K562 (cell line): ENCODE measurements around the gene ASS1. TPM values are rescaled to one million over a fixed set of nuclear protein-coding genes. Genes with fewer than 3 reads are reported as not detected.

Source experiments
- BRF1 ChIP-seq: IDR thresholded peaks from 3 replicates; pipeline ENCODE4 v1.6.1; 2011; ENCODE audit warnings: borderline replicate concordance, mild to moderate bottlenecking; ENCODE audit not compliant: insufficient read length; ENCODE audit errors: extremely low read depth
- CREBBP ChIP-seq: IDR thresholded peaks from one replicate; pipeline ENCODE4 v1.6.1; 2012; ENCODE audit warnings: low read depth, mild to moderate bottlenecking, control low read depth, inconsistent platforms, low read length
- MCM2 ChIP-seq: fragments of 450-650 bp; IDR thresholded peaks from 2 replicates; pipeline ENCODE4 v1.6.1; 2017; ENCODE audit warnings: low read depth, mild to moderate bottlenecking
- PHF20 ChIP-seq: fragments of 450-650 bp; IDR thresholded peaks from 2 replicates; pipeline ENCODE4 v1.6.1; 2018; ENCODE audit not compliant: partially characterized antibody
- polyA plus RNA-seq, 8 experiments: library from polyadenylated mRNA; depleted of rRNA in 4 of 8; stranded (reverse) in 5 of 8; unstranded in 3 of 8; fragments of >200 nt; fragmentation: Nextera tagmentation in 2 of 8; fragmentation: Illumina TruSeq in 1 of 8; extraction: Ambion mirVana in 2 of 8; extraction: Trizol in 1 of 8; gene quantifications; 2 replicates each; pipeline versions ENCODE4 v1.2.1 to v1.2.3, GENCODE V29; 2011 to 2014; ENCODE audit warnings: inconsistent platforms in 1 of 8, missing spikeins in 1 of 8
- total RNA-seq, 7 experiments: library from RNA; depleted of rRNA in 6 of 7; stranded (reverse); fragments of >200 nt in 6 of 7; fragmentation: Illumina TruSeq in 2 of 7; extraction: Trizol in 2 of 7; gene quantifications; 2 replicates each; pipeline versions ENCODE4 v1.2.1 to v1.2.3, GENCODE V29; 2011 to 2021; ENCODE audit warnings: low replicate concordance in 1 of 7
- TF ChIP-seq, protein P1 (sequence below): fragments of 200-800 bp; sonication (Bioruptor generic); IDR thresholded peaks from 2 replicates; pipeline ENCODE4 v1.6.1; 2016; ENCODE audit warnings: missing genetic modification characterization, missing compliant biosample characterization
- TF ChIP-seq, protein P2 (sequence below): fragments of 250-450 bp; sonication (Bioruptor Pico); IDR thresholded peaks from 2 replicates; pipeline ENCODE4 v1.5.0; 2021
- TF ChIP-seq, protein P3 (sequence below): fragments of 250-450 bp; sonication (Bioruptor Pico); IDR thresholded peaks from 2 replicates; pipeline ENCODE4 v1.5.1; 2021; ENCODE audit warnings: mild to moderate bottlenecking
- TF ChIP-seq, protein P4 (sequence below): IDR thresholded peaks from 2 replicates; pipeline ENCODE4 v1.6.1; 2012; ENCODE audit warnings: low read depth, low read length, improper control_type of control experiment, borderline replicate concordance
- TF ChIP-seq, protein P5 (sequence below): fragments of 250-450 bp; sonication (Bioruptor Pico); IDR thresholded peaks from 2 replicates; pipeline ENCODE4 v1.4.0; 2020

ASS1 gene
- total and polyA plus RNA-seq, 9 of the 15 experiments (the other 6 are each of a cell fraction or from before 2014, with no cell fraction given) = 1.5 to 5.7 (median 3.7) TPM

DNA sequence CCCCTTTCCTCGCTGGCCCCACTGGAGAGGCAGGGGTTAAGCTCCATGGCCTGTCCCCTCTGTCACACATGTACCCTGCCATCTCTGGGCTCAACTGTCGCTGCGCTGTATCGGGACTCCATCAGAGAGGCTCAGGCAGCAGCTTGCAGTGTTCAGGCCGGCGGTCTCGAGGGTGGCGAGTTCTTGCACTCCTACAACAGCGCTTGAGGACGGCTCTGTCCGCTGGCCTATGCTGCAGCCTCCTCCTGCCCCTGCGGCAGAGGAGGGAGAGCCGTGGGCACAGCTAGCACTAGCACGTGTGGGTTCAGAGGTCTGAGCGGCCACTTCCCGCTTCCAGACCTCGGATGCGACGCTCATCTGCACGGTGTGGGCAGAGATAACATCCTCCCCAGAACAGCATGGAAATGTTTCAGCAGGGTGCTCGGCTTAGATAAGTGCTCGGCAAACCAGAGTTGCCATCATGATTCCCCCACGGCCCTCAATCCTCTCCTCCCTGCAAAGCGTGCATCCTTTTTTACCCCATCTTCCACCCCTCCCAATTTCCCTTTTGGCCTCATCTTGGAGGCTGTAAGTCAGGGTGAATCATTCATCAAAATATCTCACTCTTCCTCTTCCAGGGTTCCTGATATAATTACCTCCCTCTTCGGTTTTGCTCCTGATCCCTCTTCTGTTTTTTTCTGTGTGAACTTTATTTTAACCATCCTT lies 92.7 kb downstream of the ASS1 start (continued):
- TF ChIP-seq, protein P1, sequence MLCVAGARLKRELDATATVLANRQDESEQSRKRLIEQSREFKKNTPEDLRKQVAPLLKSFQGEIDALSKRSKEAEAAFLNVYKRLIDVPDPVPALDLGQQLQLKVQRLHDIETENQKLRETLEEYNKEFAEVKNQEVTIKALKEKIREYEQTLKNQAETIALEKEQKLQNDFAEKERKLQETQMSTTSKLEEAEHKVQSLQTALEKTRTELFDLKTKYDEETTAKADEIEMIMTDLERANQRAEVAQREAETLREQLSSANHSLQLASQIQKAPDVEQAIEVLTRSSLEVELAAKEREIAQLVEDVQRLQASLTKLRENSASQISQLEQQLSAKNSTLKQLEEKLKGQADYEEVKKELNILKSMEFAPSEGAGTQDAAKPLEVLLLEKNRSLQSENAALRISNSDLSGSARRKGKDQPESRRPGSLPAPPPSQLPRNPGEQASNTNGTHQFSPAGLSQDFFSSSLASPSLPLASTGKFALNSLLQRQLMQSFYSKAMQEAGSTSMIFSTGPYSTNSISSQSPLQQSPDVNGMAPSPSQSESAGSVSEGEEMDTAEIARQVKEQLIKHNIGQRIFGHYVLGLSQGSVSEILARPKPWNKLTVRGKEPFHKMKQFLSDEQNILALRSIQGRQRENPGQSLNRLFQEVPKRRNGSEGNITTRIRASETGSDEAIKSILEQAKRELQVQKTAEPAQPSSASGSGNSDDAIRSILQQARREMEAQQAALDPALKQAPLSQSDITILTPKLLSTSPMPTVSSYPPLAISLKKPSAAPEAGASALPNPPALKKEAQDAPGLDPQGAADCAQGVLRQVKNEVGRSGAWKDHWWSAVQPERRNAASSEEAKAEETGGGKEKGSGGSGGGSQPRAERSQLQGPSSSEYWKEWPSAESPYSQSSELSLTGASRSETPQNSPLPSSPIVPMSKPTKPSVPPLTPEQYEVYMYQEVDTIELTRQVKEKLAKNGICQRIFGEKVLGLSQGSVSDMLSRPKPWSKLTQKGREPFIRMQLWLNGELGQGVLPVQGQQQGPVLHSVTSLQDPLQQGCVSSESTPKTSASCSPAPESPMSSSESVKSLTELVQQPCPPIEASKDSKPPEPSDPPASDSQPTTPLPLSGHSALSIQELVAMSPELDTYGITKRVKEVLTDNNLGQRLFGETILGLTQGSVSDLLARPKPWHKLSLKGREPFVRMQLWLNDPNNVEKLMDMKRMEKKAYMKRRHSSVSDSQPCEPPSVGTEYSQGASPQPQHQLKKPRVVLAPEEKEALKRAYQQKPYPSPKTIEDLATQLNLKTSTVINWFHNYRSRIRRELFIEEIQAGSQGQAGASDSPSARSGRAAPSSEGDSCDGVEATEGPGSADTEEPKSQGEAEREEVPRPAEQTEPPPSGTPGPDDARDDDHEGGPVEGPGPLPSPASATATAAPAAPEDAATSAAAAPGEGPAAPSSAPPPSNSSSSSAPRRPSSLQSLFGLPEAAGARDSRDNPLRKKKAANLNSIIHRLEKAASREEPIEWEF (CRISPR knock-in tag) = no peak
- TF ChIP-seq, protein P2, sequence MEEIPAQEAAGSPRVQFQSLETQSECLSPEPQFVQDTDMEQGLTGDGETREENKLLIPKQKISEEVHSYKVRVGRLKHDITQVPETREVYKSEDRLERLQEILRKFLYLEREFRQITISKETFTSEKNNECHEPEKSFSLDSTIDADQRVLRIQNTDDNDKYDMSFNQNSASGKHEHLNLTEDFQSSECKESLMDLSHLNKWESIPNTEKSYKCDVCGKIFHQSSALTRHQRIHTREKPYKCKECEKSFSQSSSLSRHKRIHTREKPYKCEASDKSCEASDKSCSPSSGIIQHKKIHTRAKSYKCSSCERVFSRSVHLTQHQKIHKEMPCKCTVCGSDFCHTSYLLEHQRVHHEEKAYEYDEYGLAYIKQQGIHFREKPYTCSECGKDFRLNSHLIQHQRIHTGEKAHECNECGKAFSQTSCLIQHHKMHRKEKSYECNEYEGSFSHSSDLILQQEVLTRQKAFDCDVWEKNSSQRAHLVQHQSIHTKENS (CRISPR knock-in tag) = no peak
- no peak for TF ChIP-seq CREBBP
- TF ChIP-seq, protein P3, sequence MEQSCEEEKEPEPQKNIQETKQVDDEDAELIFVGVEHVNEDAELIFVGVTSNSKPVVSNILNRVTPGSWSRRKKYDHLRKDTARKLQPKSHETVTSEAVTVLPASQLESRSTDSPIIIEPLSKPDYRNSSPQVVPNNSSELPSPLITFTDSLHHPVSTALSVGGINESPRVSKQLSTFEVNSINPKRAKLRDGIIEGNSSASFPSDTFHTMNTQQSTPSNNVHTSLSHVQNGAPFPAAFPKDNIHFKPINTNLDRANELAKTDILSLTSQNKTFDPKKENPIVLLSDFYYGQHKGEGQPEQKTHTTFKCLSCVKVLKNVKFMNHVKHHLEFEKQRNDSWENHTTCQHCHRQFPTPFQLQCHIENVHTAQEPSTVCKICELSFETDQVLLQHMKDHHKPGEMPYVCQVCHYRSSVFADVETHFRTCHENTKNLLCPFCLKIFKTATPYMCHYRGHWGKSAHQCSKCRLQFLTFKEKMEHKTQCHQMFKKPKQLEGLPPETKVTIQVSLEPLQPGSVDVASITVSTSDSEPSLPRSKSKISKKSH (CRISPR knock-in tag) = no peak
- TF ChIP-seq MCM2 = no peak
- TF ChIP-seq, protein P4, sequence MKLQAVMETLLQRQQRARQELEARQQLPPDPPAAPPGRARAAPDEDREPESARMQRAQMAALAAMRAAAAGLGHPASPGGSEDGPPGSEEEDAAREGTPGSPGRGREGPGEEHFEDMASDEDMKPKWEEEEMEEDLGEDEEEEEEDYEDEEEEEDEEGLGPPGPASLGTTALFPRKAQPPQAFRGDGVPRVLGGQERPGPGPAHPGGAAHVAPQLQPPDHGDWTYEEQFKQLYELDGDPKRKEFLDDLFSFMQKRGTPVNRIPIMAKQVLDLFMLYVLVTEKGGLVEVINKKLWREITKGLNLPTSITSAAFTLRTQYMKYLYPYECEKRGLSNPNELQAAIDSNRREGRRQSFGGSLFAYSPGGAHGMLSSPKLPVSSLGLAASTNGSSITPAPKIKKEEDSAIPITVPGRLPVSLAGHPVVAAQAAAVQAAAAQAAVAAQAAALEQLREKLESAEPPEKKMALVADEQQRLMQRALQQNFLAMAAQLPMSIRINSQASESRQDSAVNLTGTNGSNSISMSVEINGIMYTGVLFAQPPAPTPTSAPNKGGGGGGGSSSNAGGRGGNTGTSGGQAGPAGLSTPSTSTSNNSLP = no peak; the same call in 1 of the 2 replicates
- TF ChIP-seq, protein P5, sequence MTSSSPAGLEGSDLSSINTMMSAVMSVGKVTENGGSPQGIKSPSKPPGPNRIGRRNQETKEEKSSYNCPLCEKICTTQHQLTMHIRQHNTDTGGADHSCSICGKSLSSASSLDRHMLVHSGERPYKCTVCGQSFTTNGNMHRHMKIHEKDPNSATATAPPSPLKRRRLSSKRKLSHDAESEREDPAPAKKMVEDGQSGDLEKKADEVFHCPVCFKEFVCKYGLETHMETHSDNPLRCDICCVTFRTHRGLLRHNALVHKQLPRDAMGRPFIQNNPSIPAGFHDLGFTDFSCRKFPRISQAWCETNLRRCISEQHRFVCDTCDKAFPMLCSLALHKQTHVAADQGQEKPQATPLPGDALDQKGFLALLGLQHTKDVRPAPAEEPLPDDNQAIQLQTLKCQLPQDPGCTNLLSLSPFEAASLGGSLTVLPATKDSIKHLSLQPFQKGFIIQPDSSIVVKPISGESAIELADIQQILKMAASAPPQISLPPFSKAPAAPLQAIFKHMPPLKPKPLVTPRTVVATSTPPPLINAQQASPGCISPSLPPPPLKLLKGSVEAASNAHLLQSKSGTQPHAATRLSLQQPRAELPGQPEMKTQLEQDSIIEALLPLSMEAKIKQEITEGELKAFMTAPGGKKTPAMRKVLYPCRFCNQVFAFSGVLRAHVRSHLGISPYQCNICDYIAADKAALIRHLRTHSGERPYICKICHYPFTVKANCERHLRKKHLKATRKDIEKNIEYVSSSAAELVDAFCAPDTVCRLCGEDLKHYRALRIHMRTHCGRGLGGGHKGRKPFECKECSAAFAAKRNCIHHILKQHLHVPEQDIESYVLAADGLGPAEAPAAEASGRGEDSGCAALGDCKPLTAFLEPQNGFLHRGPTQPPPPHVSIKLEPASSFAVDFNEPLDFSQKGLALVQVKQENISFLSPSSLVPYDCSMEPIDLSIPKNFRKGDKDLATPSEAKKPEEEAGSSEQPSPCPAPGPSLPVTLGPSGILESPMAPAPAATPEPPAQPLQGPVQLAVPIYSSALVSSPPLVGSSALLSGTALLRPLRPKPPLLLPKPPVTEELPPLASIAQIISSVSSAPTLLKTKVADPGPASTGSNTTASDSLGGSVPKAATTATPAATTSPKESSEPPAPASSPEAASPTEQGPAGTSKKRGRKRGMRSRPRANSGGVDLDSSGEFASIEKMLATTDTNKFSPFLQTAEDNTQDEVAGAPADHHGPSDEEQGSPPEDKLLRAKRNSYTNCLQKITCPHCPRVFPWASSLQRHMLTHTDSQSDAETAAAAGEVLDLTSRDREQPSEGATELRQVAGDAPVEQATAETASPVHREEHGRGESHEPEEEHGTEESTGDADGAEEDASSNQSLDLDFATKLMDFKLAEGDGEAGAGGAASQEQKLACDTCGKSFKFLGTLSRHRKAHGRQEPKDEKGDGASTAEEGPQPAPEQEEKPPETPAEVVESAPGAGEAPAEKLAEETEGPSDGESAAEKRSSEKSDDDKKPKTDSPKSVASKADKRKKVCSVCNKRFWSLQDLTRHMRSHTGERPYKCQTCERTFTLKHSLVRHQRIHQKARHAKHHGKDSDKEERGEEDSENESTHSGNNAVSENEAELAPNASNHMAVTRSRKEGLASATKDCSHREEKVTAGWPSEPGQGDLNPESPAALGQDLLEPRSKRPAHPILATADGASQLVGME (CRISPR knock-in tag) = peak; percentile 90; the same call in 1 of the 2 replicates
- TF ChIP-seq PHF20 = peak; percentile 46
- TF ChIP-seq BRF1 = no peak
